ENCODE measurements around the gene NAALADL2.

The NAALADL2 gene

GRCh38 chr3:175200391-175201095 lies 341.4 kb downstream of the NAALADL2 start:
- DNase-seq (ENCODE audit: low read depth, low spot score): no peak

DNA sequence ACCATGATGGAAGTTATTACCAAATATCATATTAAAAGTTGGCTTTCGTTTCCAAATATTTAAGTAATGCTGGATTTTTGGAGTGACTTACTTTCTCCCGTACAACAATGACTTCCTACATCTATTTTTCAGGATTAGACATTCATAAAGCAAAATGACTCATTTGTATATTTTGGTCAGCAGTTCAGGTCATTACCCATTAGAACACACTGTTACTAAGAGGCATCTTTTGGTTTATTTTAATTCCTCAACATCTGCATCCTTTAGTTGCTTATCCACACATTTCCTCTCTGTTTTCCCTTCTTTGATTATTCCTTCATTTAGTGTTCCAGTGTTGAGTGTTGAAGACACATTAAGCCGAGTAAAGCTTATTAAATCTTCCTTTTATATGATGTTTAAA lies 348.2 kb downstream of the NAALADL2 start:
- DNase-seq (ENCODE audit: low read depth, low spot score): no peak

- no peak for DNase-seq (ENCODE audit: low read depth, low spot score)
Measured at GRCh38 chr3:175208326-175208725, 349.2 kb downstream of the NAALADL2 start.

DNA sequence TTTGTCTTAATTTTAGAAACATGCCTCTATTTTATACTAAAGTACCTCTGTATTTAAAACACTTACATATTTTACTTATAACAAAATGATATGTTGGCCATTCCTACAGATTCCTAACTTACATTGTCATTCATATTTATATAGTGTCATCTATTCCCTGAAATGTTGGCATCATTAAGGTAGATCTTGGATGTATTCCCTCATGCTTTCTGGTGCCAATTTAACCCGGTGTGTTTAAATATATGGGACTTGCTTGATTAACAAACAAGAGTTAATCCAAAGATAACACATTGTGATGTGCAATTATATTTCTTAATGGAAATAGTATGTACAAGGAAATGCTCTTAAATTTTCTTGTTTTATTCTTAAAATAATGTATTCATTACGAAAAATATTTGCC lies 352.3 kb downstream of the NAALADL2 start:
- no peak for DNase-seq (ENCODE audit: low read depth, low spot score)

GRCh38 chr3:175212896-175213295 lies 353.8 kb downstream of the NAALADL2 start:
- DNase-seq (ENCODE audit: low read depth, low spot score): no peak

DNA sequence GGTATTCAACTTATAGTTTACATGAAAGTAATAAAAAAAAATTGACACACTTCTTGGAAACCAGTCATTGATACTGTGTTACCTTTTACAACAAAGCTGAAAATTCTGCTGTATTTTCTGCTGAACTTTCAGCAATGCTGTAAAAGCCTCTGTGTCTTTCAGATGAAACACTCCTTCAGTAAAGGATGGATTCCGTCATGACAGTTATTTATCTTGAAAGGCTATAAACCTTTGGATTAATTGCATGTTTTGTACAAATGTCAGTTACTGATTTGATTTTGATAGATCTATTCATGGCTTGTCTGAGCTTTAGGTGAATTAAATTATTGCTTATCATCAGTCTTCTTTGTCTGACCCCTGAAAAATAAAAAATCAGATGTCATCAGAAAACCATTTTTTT lies 355.1 kb downstream of the NAALADL2 start:
- no peak for DNase-seq (ENCODE audit: low read depth, low spot score)

GRCh38 chr3:175215833-175216232 lies 356.7 kb downstream of the NAALADL2 start:
- no peak for DNase-seq (ENCODE audit: low read depth, low spot score)

- DNase-seq (ENCODE audit: low read depth, low spot score): no peak
Measured at GRCh38 chr3:175222356-175222755, 363.2 kb downstream of the NAALADL2 start.

DNA sequence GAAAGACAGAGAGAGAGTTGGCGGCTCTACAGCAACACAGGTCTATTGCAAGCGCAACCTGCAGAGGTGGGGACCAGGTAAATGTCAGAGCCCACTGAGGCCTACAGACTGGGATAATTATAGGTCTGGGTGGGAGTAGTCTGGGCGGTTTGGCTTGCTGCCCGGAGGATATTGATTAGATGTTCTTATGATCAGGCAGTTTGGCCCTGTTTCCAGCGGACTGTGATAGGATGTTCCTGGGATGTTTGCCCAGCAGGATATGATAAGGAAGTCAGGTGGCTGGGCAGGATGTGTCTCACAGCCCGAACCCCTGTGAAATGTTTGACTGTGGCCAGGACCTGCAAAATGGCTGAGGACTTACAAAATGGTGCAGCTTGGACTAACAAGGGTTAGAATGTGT lies 364.9 kb downstream of the NAALADL2 start:
- no peak for DNase-seq (ENCODE audit: low read depth, low spot score)

- DNase-seq (ENCODE audit: low read depth, low spot score): no peak
Measured at GRCh38 chr3:175226444-175226843, 367.3 kb downstream of the NAALADL2 start.

DNA sequence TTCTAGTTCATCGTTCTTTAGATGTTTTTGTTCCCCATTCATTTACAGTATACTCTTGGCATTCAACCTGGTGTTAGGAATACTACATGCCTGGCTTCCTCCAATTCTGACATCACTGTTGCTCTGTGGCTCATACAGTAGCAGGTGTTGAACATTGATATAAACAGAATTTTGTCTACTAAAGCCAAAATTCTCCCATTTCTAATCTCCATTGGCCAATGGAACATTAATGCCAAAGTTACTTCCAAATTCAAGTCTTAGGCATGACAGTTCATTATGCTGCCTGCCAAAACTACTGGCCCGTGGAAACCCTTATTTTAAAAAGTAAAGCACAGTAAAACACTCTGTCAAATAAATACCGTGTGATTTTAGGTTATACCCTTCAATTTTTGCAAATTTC lies 368.0 kb downstream of the NAALADL2 start:
- no peak for DNase-seq (ENCODE audit: low read depth, low spot score)

GRCh38 chr3:175233957-175234940 lies 375.1 kb downstream of the NAALADL2 start:
- no peak for DNase-seq (ENCODE audit: low read depth, low spot score)

DNA sequence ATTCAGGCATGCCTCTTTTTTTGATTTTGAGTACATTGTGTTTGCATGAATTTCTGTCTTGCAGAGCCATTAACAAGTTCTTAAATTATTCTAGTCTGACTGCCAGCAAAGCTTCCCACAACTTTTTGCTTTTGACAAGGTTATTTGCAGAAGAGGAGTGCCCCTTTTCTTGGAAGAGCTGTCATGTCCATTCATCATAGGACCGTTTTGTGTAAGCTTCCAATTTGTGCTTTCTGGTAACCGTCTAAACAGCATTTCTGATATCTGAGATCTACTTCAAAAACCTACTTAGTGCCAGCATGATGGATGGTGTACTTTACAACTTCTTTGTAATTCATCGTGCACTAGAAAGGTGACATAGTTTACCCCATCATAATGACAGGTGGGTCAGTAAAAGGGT lies 379.7 kb downstream of the NAALADL2 start:
- DNase-seq (ENCODE audit: low read depth, low spot score): no peak

DNA sequence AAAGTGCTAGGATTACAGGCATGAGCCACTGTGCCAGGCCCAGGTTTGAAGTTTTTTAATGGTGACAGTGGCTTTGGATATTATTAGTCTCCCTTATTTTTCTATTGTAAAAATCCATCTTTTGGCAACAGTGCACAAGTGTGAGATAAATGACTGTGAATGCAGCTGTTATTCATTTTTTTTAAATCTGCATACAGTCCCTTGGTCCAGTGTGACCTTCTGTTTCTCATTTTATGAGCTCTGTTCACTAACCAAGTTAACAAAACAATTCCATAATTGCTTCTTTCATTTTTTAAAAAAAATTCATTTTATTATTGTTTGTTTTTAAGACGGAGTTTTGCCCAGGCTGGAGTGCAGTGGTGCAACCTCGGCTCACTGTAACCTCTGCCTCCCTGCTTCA lies 381.8 kb downstream of the NAALADL2 start:
- DNase-seq (ENCODE audit: low read depth, low spot score): no peak

DNA sequence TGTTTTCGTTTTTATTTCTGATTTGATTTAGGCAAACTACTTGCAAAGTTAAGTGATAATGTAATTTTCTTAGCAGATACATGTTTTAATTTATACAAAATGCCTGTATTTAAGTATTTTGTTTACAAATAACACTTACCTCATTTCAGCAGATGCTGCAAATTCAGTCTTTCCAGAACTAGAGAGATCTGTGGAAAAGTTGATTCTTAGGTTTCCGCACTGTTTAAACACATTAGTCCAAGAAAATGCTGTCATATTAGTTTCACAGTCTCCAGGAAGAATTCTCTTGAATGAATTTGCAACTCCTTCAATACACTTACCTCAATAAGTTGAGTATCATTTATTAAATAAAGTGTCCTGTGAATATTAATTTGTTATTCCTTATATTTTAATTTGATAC lies 383.1 kb downstream of the NAALADL2 start:
- no peak for DNase-seq (ENCODE audit: low read depth, low spot score)

DNA sequence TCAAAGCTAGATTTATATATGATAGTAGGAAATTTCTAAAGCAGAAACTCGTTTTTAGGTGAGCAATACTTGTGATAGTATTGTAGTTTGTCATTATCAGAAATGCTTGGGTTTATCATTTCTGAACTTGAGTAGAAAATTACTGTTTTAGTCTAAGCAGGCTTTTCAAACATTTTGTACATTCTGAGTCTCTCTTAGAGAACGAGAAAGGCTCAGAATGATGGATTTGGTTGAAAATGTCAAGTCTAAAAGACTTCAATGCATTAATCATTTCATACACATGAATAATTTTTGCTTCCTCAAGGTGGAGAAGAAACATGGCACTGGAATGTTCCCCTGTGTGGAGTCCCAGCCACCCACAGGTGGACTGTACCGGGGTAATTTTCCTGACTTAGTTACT lies 387.1 kb downstream of the NAALADL2 start:
- DNase-seq (ENCODE audit: low read depth, low spot score): no peak

GRCh38 chr3:175246766-175247165 lies 387.6 kb downstream of the NAALADL2 start:
- no peak for DNase-seq (ENCODE audit: low read depth, low spot score)

DNA sequence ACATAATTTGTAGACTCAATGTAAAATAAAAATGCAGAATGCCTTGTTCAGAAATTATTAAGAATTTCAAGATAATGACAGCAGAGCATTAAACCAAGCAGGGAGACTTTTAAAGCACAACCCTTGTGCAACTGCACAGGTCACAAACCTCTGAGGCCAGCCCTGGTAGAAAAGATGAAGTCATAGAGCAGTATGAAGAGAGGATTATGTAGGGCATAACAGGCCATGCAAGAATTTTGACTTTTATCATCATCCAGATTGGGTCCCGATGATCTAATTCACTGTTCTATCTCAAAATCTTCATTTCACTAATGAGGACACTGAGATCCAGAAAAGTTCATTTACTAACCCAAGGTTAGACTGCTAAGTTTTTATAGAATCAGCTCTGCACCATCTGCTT lies 388.5 kb downstream of the NAALADL2 start:
- no peak for DNase-seq (ENCODE audit: low read depth, low spot score)

GRCh38 chr3:175248832-175249231 lies 389.7 kb downstream of the NAALADL2 start:
- no peak for DNase-seq (ENCODE audit: low read depth, low spot score)

DNA sequence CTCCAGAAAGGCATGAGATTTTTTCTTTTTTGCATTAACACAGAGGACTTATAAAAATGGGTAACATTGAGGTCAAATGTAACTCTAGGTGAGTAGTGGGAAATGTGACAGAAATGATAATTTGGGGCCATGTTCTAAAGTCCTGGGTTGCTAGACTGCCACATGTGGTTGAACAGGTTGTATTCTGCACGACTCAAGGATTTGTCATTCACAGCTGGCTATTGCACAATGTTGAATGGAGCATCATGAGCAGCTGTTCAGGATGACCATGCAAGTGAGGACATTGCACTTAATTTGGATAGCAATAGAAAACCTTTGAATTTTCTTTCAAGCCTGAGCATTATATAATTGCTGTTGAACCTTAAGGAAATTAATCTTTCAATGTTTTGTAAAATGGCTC lies 396.6 kb downstream of the NAALADL2 start:
- no peak for DNase-seq (ENCODE audit: low read depth, low spot score)

DNA sequence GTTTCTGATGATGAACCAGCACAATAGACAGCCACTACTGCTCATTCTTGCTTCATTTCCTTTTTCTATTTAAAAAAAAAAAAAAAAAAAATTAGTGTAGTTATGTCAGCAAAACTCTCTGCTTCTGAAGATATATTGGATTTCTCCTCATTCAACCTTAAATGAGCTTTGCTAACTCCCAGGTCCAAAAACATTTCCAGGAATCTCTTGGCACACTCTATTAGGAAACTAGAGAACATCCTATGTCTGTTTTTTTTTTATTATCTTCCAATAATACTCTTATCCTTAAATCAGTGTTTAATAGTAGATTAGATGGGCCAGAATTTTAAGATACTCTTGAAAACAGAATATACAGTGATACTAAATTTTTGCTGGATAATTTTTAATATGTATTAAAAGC lies 398.0 kb downstream of the NAALADL2 start:
- DNase-seq (ENCODE audit: low read depth, low spot score): no peak

DNA sequence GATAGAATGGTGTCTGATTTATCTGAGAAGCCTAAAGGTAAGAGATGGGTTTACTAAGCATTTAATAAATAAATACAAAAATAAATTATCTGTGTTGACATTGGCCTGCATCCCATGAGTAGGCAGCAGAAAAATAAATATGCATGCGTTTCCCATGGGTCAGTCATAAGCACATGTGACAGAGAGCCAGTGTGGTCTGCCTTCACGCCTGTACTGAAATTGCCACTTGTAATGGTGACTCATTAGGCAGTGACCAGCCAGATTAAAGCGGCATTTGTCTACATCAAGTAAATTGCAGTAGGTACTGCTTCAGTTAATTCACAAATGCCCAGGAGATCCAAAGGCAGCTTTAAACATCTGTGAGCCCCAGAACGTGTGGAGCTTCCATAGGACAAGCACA lies 399.6 kb downstream of the NAALADL2 start:
- no peak for DNase-seq (ENCODE audit: low read depth, low spot score)
